Measurements from ENCODE around the gene KLK10.

KLK10 gene, protein sequence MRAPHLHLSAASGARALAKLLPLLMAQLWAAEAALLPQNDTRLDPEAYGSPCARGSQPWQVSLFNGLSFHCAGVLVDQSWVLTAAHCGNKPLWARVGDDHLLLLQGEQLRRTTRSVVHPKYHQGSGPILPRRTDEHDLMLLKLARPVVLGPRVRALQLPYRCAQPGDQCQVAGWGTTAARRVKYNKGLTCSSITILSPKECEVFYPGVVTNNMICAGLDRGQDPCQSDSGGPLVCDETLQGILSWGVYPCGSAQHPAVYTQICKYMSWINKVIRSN

DNA sequence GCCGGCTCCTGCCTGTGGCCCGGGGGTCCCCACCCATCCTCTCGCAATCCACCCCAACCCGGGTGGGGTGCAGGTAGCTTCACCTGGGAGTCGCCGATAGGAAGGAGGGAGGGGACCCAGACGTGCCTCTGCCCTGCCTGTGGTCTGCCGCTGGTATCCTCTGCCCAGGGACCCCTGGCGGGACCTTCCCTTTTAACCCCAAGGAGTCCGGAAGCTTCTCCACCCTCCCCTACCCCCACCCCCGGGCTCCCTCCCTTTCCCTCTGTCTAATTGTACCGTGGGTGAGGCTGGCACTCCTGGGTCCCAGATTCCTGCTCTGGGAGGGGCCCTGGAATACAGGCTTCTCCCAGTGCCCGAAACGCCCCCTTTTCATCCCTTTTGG lies at the start of gene KLK10:
TSS of gene KLK10 (minus strand) at position 166 of the 382 bp plus-strand sequence. CDS start 579 bp downstream, outside the sequence.
- DNase-seq (ENCODE audit: low read depth), result no peak

DNA sequence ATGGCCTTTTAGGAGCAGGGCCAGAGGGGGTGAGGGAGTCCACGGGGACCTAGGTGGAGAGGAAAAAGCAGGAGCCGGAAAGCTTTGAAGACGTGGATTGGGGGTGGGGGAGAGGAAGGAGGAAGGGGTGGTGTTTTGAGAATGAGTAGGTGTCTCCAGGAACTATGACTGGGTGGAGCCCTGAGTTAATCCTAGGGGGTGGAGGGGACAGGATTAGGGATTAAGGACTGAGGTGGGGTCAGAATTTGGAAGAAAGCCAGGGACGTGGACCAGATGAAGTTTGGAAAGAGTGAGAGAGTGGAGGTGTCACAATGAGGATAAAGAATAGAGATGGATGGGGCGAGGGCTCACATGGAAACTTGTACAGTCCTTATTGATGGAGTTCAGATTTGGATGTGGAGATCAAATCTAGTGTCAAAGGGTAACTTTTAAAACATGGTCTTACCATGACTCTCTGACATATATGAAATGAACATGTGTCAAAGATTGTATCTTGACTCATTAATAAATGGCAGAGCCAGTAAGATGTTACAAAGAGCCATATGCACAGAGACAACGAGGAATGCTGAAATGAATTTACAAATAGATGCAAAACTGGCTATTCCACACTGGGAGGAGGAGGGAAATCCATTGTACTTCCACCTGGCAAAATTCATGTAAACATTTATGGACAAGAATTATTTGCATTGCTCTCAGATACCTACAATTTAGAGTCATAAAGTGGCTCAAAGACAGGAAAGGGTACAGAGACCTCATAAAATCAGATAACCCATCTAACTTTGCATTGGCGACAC lies 47.1 kb upstream of the KLK10 start:
- no peak for DNase-seq (ENCODE audit: low read depth)

DNA sequence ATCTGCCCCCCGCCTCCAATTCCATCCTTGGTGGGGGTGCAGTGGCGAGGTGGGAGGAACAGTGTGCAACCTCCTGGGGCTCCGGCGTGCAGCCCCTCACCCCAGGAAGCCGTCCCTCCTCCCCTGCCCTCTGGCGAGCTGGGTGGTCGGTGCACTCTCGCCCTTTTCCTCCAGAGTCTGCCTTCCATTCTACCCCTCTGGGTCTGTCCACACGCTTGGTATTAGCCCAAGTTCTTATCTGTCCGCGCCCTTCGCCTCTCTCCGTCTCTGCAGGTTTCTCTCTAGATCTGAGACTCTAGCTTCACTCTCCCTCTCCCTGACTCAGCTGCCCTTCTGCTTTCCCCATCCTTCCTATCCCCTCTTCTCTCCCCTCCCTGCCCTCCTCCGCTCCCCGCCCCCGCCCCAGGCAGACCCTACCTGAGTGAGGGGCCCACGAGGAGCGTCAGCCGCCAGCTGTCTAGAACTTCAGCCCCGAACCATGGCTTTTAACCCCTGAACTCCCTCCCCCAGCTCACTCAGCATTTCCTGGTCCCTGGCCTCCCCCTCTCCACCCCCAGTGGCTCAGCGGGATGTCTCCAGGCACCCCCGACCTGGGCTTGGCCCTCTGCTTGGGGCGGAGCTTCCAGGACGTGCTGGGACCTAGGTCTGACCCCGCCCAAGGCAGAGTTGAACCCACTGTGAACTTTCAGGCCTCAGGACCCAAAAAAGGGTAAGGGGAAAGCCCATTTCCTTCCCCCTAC lies 45.9 kb upstream of the KLK10 start:
- DNase-seq (ENCODE audit: low read depth), result no peak

- DNase-seq (ENCODE audit: low read depth), result no peak
Measured at GRCh38 chr19:51064534-51065220, 45.2 kb upstream of the KLK10 start, which contains the start of gene KLK13. TSS of gene KLK13 (minus strand) at chr19:51065092. CDS start at chr19:51065067, 25 bp downstream.

GRCh38 chr19:51063664-51064063 lies 44.2 kb upstream of the KLK10 start:
- no peak for DNase-seq (ENCODE audit: low read depth)

DNA sequence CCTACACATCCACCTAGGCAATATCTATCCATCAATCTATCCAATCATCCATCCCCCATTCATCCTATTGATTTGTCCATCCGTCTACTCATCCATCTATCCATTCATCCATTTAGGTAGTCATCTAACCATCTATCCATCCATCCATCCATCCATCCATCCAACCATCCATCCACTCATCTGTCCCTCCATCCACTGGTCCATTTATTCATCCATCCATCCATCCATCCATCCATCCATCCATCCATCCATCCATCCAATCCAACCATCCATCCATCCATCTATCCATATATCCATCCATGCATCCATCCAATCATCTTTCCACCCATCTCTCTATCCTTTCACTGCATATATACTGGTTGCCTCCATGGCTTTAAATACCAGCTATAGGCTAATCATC lies 41.5 kb upstream of the KLK10 start:
- DNase-seq (ENCODE audit: low read depth), result no peak

DNA sequence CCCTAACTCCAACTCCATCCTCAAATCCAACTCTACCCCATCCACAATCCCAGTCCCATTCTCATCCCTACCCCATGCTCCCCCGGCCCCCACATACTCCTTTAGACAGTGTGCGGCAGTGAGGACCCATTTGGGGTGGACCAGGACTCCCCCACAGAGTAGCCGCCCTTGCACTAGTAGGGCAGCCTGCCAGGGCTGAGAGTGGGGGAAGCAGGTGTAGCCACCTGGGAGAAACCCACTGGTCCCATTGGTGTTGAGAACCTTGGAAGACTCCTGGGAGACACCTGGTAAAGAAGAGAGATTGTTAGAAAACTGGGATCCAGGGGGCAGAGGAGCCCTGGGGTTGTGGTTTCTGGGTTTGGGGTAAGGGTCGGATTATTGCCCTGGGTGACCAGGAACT lies 40.8 kb upstream of the KLK10 start:
- no peak for DNase-seq (ENCODE audit: low read depth)

- no peak for DNase-seq (ENCODE audit: low read depth)
Measured at GRCh38 chr19:51059715-51060114, 40.2 kb upstream of the KLK10 start.

- DNase-seq (ENCODE audit: low read depth), result no peak
Measured at GRCh38 chr19:51055866-51056265, 36.4 kb upstream of the KLK10 start.

DNA sequence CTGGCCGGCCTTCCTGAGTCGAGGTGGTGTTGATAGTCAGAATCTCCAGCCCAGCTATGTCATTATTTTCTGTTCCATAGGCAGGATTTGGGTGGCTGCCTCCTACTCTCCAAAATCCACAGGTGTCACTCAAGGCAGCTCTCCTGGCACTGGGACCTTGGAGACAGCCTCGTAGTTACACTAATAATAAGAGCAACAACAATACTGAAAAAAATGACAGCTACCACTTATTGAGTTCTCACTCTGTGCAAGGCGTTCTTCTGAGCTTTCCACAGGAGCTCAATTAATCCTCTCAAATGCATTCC lies 27.5 kb upstream of the KLK10 start:
- no peak for DNase-seq (ENCODE audit: low read depth)

DNA sequence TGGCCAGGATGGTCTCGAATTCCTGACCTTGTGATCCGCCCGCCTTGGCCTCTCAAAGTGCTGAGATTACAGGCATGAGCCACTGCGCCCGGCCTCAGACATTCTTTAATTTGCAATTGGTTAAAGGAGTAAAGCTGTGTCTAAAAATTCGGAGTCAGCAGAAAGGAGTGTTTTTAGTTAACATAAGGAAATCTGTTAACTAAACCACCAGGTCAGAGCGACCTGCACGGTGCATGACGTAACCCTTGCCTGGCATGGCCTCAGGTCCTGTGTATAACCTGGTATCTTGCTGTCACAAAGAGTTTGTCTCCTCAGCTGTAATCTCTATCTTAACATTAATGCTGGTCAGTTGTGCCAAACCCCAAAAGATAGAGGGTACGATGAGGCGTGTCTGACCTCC lies 24.8 kb upstream of the KLK10 start:
- no peak for DNase-seq (ENCODE audit: low read depth)

- DNase-seq (ENCODE audit: low read depth), result no peak
Measured at GRCh38 chr19:51043497-51043896, 24.0 kb upstream of the KLK10 start.

GRCh38 chr19:51040151-51040550 lies 20.6 kb upstream of the KLK10 start:
- DNase-seq (ENCODE audit: low read depth), result no peak

- no peak for DNase-seq (ENCODE audit: low read depth)
Measured at GRCh38 chr19:51036519-51036918, 17.0 kb upstream of the KLK10 start.

GRCh38 chr19:51034704-51035103 lies 15.2 kb upstream of the KLK10 start, which contains the start of gene KLK12:
TSS of gene KLK12 (minus strand) at chr19:51035002. CDS start at chr19:51034621, 381 bp downstream.
- DNase-seq (ENCODE audit: low read depth), result no peak

- DNase-seq (ENCODE audit: low read depth), result no peak
Measured at GRCh38 chr19:51031880-51032225, 12.3 kb upstream of the KLK10 start.

GRCh38 chr19:51031220-51031879 lies 11.8 kb upstream of the KLK10 start:
- no peak for DNase-seq (ENCODE audit: low read depth)

GRCh38 chr19:51030631-51031030 lies 11.1 kb upstream of the KLK10 start:
- no peak for DNase-seq (ENCODE audit: low read depth)

GRCh38 chr19:51029718-51030117 lies 10.2 kb upstream of the KLK10 start:
- no peak for DNase-seq (ENCODE audit: low read depth)

DNA sequence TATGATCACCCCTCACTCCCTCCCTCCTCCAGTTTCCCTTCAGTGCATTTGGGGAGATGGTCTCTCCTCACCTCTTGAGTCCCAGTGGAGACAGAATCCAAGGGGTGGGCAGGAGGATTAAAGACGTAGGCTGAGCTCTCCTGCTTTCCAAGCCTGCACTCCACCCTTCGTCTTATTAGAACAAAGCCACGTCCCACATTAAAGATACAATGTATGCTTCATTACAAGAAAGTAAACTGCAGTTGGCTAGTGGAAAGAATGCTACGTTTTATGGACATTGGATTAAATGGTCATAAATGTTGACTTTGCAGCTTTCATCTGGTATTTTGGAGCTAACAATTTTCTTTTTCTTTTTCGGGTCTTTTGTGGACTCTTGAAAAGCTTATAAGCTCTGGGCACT lies 8.4 kb upstream of the KLK10 start:
- no peak for DNase-seq (ENCODE audit: low read depth)

- no peak for DNase-seq (ENCODE audit: low read depth)
Measured at GRCh38 chr19:51027126-51027806, 7.8 kb upstream of the KLK10 start.

- DNase-seq (ENCODE audit: low read depth), result no peak
Measured at GRCh38 chr19:51026554-51026831, 7.0 kb upstream of the KLK10 start, which contains the start of gene KLK11. TSS of gene KLK11 (minus strand) at chr19:51026616. CDS start at chr19:51025631, 985 bp downstream.

Measured in stimulated activated CD8-positive, alpha-beta memory T cell treated with anti-CD3 and anti-CD28 coated beads, Interleukin-12 subunit alpha, Interleukin-12 subunit beta, amount 100 ng/mL, for 4 hours (primary cell).